NCI-H1092 treated with DMSO at 0.1 percent for 48 hours (cell line): ENCODE data around the gene KRT4.

Experiments
- DNase-seq: peaks from one replicate; lab custom pipeline; 2025; lab: John Stamatoyannopoulos, UW

The KRT4 gene

GRCh38 chr12:52821826-52822660, 8.1 kb upstream of the KRT4 start:
- no peak for DNase-seq

DNA sequence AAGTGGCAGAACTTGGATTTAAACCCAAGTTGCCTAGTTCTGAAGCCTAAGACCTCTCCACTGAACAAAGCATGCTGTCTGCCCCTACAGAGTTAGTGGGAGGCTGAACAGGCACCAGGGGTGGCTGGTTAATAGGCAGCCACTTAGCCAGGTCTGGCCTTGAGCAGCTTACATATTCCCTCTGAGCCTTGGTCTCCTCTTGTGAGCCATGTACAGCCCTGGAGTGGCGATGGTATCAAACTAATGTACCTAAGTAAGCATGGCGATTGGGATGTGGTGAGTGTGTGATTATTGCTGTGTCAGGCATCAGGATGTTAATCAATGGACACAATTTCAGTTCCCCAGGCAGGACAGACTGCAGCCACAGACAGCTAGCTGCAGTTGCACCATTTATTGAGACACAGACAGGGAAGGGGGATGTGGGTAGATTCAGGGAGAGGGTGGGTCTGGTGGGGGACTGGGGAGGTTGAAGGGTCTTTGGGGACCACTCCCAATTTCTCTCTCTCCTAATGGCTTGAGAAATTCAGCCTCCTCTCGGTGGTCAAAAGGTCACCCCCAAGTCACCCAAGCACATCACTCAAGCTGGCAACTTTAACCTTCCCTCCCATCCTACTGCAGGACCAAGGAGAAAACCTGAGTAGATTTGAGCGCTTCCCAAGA, 7.3 kb upstream of the KRT4 start:
- DNase-seq: no peak

DNA sequence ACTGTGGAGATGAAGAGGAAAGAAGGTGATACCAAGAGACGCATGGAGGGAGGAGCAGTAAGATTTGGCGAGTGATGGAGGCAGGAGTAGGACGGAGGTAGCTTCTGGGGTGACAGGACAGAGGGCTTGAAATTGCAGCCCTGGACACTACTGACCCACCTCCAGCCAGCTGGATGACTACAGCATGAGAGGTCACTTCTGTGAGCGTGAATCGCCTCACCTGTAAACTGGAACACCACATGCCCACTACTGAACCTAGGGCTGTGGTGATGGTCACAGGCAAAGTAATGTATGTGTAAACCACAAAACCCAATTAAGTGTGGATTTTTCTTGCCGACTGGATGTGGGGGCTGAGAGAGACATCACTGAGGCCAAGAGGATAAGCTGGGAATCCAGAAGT, 6.6 kb upstream of the KRT4 start:
- no peak for DNase-seq

GRCh38 chr12:52819731-52820510, 6.0 kb upstream of the KRT4 start:
- DNase-seq: no peak

DNA sequence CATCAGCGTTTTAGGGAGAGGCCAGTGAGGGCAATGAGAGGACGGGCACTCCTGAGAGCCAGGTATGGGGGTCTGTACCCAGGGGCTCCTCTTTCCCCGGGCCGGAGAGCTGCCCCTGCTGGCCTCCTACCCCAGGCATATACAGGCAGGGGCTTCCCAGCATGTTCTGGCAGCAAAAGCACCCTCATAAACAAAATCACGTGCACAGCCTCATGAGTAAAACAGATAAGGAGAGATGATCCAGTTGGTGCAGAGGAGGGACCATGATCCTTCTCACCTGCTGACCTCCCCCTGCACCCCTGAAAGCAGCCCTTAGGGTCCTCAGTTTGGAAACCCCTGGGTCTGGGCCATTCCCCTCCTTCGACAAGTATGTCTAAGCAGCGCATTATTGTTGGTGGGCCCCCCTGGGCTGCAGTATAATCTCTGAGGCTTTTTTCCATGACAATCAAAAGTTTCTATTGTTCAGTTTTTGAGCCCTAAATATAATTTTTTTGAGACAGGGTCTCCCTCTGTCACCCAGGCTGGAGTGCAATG, 5.0 kb upstream of the KRT4 start:
- DNase-seq: no peak

- peak; percentile 44 for DNase-seq
Observed at GRCh38 chr12:52818388-52818787, 4.5 kb upstream of the KRT4 start.

- no peak for DNase-seq
Observed at GRCh38 chr12:52817699-52818238, 3.9 kb upstream of the KRT4 start.

DNA sequence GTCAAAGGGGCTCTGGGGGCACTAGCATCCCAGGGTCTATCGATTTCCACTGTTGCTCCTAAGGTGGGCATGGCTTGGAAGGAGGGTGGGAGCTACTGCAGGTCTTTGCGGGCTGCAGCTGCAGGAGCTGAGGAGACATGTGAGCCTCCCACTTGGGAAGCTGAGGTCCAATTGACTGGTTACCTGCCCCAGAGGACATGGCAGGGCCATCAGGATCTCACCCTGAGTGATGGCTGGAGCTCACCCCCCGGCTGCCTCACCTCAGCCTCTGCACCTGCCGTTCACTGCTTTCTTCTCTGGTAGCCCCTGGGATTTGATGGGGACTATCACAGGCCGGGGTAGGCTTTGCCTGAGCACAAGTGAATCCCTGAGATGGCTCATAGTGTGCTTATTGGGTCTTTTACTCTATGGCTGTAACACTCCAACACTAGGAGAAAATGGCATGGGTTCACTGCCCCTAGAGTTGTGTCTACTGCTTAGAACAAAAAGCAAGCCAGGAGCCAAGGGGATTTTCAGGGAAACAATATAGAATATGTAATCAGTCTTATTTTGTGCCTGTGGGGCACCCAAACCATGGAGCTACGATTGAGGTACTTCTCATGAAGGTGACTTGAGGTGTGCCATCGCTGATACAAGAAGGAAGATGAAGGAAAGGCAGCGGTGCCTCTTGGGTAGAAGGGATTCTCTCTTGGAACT, 3.2 kb upstream of the KRT4 start:
- no peak for DNase-seq

DNA sequence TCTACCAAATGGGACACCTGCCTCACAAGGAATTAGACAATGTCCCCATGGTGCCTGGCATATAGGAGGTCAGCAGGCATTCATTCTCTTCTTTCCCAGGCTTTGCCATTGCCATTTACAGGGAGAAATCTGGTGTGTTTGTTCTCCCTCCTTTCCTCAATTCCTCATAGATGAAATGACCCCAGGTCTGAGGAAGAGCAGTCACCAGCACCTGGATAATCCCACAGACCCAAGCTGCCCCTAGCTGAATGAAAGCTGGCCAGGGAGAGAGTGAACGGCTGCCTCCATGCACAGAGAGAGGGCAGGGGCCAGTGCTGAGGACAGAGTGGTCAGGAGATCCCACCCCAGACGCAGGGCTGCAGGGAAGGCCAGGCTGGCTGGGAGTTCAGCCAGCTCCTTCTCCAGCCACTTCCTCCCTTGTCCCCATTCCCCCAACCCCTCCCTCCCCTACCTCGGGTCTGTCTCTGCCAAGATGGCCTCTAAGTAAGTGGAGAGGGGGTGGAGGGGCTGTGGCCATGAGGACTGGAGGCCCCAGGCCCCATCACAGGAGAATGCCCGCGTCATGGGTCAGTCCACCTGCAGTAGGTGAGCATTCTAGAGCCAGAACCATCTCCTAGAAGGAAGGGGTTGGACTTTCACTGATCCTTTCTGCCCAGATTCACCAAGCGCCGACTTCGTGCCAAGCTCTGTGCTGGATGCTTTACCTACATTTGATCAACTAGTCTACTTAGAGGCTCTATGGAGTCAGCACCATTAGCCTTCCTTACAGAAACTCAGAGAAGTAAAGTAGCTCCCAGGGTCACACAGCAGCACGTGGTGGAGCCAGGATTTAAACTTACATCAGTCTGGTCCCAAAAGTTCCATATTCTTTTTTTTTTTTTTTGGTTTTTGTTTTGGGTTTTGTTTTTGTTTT, 2.0 kb upstream of the KRT4 start:
- DNase-seq: no peak

DNA sequence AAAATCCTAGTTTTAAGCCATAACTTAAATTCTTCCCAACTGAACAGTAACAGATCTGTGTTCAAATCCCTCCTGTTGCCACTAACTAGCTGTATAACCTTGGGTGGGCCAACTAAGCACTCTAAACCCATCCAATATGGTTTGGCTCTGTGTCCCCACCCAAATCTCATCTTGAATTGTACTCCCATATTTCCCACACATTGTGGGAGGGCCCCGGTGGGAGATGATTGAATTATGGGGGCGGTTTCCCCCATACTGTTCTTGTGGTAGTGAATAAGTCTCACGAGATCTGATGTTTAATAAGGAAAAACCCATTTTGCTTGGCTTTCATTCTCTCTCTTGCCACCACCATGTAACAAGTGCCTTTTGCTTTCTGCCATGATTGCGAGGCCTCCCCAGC, 1.2 kb upstream of the KRT4 start:
- DNase-seq: no peak

DNA sequence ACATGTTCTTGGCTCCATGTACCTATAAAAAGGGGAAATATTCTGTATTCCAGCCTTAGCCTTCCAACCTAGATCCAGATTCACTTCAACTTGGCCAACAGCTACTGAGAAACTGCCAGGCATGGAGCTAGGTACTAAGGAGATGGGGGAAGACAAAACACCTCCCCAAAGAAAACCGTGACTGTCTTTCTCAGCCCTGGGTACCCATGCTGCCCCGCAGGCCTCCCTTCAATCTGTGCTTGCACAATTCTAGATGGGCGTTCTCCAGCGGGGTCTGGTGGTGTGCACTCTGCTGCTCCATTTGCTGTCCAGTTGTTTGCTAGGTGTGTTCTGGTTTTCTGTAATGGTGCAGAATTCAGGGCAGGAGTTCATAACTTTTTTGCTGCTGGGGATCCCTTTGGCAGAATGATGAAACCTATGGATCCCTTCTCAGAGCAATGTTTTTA, 817 bp upstream of the KRT4 start:
- no peak for DNase-seq

GRCh38 chr12:52813203-52813819, 605 bp downstream of the KRT4 start:
- no peak for DNase-seq

GRCh38 chr12:52812749-52813148, 1.2 kb downstream of the KRT4 start:
- DNase-seq: no peak

- DNase-seq: no peak
Observed at GRCh38 chr12:52812073-52812400, 1.9 kb downstream of the KRT4 start.

GRCh38 chr12:52811191-52812072, 2.5 kb downstream of the KRT4 start:
- no peak for DNase-seq

GRCh38 chr12:52810554-52810953, 3.4 kb downstream of the KRT4 start:
- no peak for DNase-seq

- DNase-seq: no peak
Observed at GRCh38 chr12:52809166-52809565, 4.8 kb downstream of the KRT4 start.

DNA sequence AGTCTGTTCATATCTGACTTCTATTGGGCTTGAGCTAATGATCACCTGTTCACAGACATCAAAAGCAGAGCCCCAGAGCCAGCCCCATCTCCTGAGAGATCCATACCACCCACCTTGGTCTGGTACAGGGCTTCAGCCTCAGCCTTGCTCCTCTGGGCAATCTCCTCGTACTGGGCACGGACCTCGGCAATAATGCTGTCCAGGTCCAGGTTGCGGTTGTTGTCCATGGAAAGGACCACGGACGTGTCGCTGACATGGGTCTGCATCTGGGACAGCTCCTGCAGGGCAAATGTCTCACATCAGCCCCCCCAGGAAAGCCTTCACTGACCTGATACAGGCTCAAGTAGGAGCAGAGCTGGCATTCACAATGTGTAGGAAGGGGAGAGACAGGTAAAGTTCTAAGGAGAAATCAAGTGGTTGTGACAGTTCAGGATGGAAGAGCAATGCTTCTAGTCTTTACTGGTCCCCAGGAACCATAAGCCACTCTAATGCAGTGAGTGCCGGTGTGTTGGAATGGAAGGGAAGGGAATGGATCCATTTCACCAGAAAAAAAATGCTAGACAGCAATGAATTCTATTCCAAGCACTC, 5.2 kb downstream of the KRT4 start:
- DNase-seq: no peak
